PC-9 (cell line): ENCODE results near the gene CELF4.

Source experiments
- CTCF ChIP-seq: fragments of 200-600 bp; sonication (generic); conservative IDR thresholded peaks from 2 replicates; pipeline ENCODE4 v1.6.1; 2017; ENCODE audit warnings: mixed run types, antibody characterized with exemption, mild to moderate bottlenecking, moderate library complexity
- EZH2 ChIP-seq: fragments of 200-600 bp; sonication (generic); IDR thresholded peaks from 2 replicates; pipeline ENCODE4 v1.8.0; 2017; ENCODE audit warnings: antibody characterized with exemption, low read depth

GRCh38 chr18:37598966-37599896, 33.6 kb upstream of the CELF4 start:
- TF ChIP-seq EZH2 (no peak), CTCF (no peak)
